NCI-H2107 (cell line): ENCODE results near the gene TOMM7.
"Not testable (repeated sequence)": the region's sequence is repeated elsewhere in the genome, so short reads cannot be mapped to it uniquely, and the experiment has no call there.

ENCODE experiments used
- DNase-seq: peaks from one replicate; lab custom pipeline; 2025; lab: John Stamatoyannopoulos, UW

TOMM7 gene

DNA sequence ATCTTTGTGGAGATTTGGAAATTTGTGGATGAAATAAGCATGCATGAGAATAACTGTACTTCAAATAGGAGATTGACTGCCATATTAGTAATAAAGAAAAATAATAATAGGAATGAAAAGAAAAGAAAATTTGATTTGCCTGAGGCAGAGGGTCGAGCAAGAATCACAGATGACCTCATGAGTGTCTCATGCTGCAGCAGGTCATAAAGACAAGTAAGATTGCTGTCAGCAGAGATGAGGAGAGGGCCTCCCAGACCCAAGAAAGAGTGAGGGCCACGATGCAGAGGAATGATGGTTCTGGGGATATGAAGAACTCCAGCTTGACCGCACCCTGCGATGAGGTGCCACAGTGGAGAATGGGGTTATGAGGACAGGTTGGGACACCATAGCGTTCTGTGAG lies 39.2 kb downstream of the TOMM7 start:
- DNase-seq: no peak

- peak; percentile 27 for DNase-seq
These were observed 39.9 kb downstream of the TOMM7 start for GRCh38 chr7:22782616-22783232.

GRCh38 chr7:22781230-22781711 lies 41.4 kb downstream of the TOMM7 start:
- DNase-seq: no peak

DNA sequence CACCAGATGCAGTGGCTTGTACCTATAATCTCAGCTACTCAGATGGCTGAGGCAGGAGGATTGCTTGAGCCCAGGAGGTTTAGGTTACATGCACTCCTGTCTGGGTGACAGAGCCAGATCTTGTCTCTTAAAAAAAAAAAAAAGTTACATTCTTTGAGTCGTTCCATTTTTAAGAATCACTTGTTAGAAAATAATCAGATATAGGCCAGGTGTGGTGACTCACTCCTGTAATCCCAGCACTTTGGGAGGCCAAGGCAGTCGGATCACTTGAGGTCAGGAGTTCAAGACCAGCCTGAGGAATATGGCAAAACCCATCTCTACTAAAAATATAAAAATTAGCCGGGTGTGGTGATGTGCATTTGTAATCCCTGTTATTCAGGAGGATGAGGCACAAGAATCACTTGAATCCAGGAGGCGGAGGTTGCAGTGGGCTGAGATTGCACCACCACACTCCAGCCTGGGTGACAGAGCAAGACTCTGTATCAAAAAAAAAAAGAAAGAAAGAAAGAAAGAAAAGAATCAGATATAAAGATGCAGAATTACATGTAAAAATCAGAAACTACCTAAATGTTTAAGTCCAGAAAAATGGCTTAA lies 42.8 kb downstream of the TOMM7 start:
- DNase-seq: not testable (repeated sequence)

DNA sequence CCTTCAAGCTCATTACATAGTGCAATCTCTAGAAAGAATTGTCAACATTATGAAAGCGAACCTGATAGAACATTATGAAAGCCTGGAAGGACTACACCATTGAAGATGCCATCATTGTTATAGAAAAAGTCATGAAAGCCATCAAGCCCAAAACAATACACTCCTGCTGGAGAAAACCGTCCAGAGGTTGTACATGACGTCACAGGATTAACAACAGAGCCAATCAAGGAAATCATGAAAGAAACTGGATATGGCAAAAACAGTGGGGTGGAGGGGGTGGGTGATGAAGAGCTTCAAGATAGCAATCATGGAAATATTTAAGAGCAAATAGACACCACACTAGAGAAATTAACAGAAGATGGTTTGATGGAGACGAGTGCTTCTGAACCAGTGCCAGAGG lies 45.7 kb downstream of the TOMM7 start:
- no peak for DNase-seq

DNA sequence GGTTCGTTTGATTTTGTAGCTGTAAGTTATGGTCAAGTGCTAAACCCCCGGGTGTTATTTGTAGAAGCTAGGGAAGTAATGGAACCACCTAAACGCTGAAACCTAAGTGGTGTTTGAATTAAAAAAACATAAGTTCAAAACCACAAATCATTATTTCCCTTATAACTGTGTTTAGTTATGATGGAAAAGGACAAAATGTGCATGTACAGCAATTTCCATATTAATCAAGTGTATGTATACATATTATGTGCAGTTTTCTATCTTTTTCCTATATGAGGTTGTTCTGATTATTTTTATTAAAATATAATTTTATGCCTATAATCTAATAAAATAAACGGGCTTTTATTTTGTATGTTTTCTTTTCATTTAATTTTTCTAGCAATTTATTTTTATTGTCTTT lies 49.8 kb downstream of the TOMM7 start:
- no peak for DNase-seq

DNA sequence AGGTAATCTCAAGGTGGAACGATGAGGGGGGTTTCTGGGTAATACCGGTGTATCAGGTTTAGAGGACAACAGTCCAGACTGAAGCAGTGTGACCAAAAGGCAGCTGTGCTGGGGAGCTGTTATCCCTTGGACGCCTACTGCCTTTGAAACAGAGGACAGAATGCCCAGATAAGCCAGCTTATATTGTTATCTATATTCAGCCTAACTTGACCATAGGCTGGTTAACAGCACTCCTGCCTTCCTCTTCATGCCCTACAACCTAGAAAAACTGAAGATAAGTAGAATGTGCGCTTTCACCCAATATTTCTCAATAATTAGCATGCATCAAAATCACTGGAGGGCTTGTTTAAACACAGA lies 50.8 kb downstream of the TOMM7 start:
- no peak for DNase-seq

DNA sequence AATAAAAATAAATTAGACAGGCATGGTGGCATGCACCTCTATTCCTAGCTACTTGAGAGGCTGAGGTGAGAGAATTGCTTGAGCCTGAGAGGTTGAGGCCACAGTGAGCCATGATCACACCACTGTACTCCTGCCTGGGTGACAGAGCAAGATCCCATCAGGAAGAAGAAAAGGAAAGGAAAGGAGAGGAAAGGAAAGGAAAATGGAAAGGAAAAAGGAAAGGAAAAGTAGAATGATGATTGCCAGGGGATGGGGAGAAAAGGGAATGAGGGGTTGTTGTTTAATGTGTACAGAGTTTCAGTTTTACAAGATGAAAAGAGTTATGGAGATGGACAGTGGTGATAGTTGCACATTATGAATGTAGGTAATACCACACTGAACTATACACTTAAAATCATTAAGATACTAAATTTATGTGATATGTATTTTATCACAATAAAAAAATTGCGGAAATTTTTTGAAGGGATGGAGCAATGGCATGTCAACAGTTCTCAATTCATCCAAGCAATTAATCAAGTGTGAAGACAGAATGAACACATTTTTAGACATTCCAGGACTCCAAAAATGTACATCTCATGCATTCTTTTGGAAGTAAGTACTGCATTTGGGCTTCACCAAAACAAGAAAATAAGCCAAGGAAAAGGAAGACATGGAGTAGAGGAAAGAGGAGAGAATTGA lies 51.3 kb downstream of the TOMM7 start:
- no peak for DNase-seq

DNA sequence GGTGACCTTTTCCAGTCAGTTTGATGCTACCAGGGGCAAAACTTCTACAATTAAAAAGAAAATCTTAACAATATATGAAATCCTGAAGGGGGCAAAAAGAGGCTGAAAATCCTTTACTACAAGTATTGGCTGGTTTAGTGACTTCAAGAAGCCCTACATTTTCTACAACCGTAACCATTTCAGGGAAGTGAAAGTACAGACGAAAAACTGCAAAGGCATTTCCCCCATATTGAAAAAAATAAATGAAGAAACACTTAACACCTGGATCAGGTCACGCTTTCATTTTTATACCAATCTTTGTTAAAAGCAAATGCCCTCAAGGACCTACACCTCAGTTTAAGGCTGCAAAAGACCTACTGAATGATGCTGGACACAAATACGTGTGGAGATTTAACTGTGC lies 57.0 kb downstream of the TOMM7 start:
- DNase-seq: no peak
